ENCODE results near the gene FAM219A. TPM values are rescaled to one million over a fixed set of nuclear protein-coding genes. Genes with fewer than 3 reads are reported as not detected.

FAM219A gene
- total RNA-seq, 4 donors from 2014 or later = 4.0 to 7.6 (median 5.2) TPM

GRCh38 chr9:34406219-34406618 lies 52.2 kb downstream of the FAM219A start:
- Histone ChIP-seq H3K4me3 (no peak overlapping the region), H3K9me3 (no peaks in the 10 kb centered on the region), H3K4me1 (no peaks in the 10 kb centered on the region), H3K36me3 (peaks cover 0 to 46% (median under 1%) of the 10 kb centered on the region in 3 donors), H3K27ac (no peak overlapping the region), H3K27me3 (no peaks in the 10 kb centered on the region)
- TF ChIP-seq CTCF (IDR thresholded peaks at IDR 0.05) = no peak
- TF ChIP-seq POLR2A (IDR thresholded peaks at IDR 0.05) = no peak
- 67 to 78% methylated on average over 1 of the region's 1 CpG for WGBS, 2 donors
- intact Hi-C loops (cut with DNase I) = loop anchor here (10.0 kb wide), 1 partner anchor 179 kb away; the partner anchor contains the start of gene CNTFR
- DNase-seq = no peak

GRCh38 chr9:34405719-34406118 lies 52.7 kb downstream of the FAM219A start:
- no peaks in the 10 kb centered on the region for H3K9me3 ChIP-seq
- no peaks in the 10 kb centered on the region for H3K27me3 ChIP-seq
- 78 to 92% methylated on average over 5 to 7 of the region's 7 CpGs for WGBS, 2 donors
- intact Hi-C loops (cut with DNase I) = loop anchor here (10.0 kb wide), 1 partner anchor 179 kb away; the partner anchor contains the start of gene CNTFR
- no peak for TF ChIP-seq CTCF (IDR thresholded peaks at IDR 0.05)
- TF ChIP-seq POLR2A (IDR thresholded peaks at IDR 0.05) = no peak
- no peaks in the 10 kb centered on the region for H3K4me1 ChIP-seq
- H3K27ac ChIP-seq = no peak overlapping the region
- H3K4me3 ChIP-seq = no peak overlapping the region
- DNase-seq = no peak
- H3K36me3 ChIP-seq = peaks cover 4 to 51% (median 6%) of the 10 kb centered on the region in 3 donors

GRCh38 chr9:34403554-34404380 lies 54.6 kb downstream of the FAM219A start:
- no peak for DNase-seq
- Histone ChIP-seq H3K27me3 (no peaks in the 10 kb centered on the region), H3K36me3 (peaks cover 10 to 70% (median 13%) of the 10 kb centered on the region in 3 donors), H3K27ac (no peak overlapping the region), H3K4me3 (no peak overlapping the region), H3K4me1 (no peaks in the 10 kb centered on the region), H3K9me3 (no peaks in the 10 kb centered on the region)
- TF ChIP-seq POLR2A (IDR thresholded peaks at IDR 0.05) = no peak
- peak; percentile 83 to 98 (median 95) for TF ChIP-seq CTCF (IDR thresholded peaks at IDR 0.05)
- intact Hi-C loops (cut with DNase I) = loop anchor here (5.0 to 10.0 kb wide), 2 partner anchors 99 to 181 kb away; partner anchors contain the start of gene CNTFR

GRCh38 chr9:34400686-34401602 lies 57.4 kb downstream of the FAM219A start:
- Histone ChIP-seq H3K4me1 (no peaks in the 10 kb centered on the region), H3K9me3 (no peaks in the 10 kb centered on the region), H3K27ac (no peak overlapping the region), H3K36me3 (peaks cover 10 to 79% (median 13%) of the 10 kb centered on the region in 3 donors), H3K4me3 (no peak overlapping the region), H3K27me3 (no peaks in the 10 kb centered on the region)
- DNase-seq = no peak
- WGBS, 2 donors = 80 to 91% methylated on average over 19 to 27 of the region's 40 CpGs
- intact Hi-C loops (cut with DNase I) = loop anchor here (5.0 to 10.0 kb wide), 2 partner anchors 101 to 184 kb away; partner anchors contain the start of gene CNTFR
- TF ChIP-seq CTCF (IDR thresholded peaks at IDR 0.05) (no peak), POLR2A (IDR thresholded peaks at IDR 0.05) (no peak)

All from esophagus squamous epithelium (tissue), 5 donors.